K562 (cell line): ENCODE results near the gene COX4I2. TPM values are rescaled to one million over a fixed set of nuclear protein-coding genes. Genes with fewer than 3 reads are reported as not detected.

Source experiments
- C11orf30 ChIP-seq: fragments of 450-650 bp; IDR thresholded peaks from 2 replicates; pipeline ENCODE4 v1.6.1; 2016; ENCODE audit warnings: low read depth, mild to moderate bottlenecking
- FOS ChIP-seq: IDR thresholded peaks from 3 replicates; pipeline ENCODE4 v1.6.1; 2011; ENCODE audit not compliant: insufficient read length; ENCODE audit errors: extremely low read depth
- FOXA3 ChIP-seq, 2 experiments: fragments of 450-650 bp in 1 of 2; sonication (generic) in 1 of 2; formaldehyde crosslinking; IDR thresholded peaks in 1 of 2; conservative IDR thresholded peaks in 1 of 2; 2 replicates each; pipeline versions ENCODE4 v1.4.0 to v1.8.0; 2020 to 2022; ENCODE audit warnings: mild to moderate bottlenecking in 2 of 2, missing genetic modification reagents in 1 of 2
- IRF2 ChIP-seq: sonication (generic); formaldehyde crosslinking; IDR thresholded peaks from 2 replicates; pipeline ENCODE4 v1.8.1; 2022; ENCODE audit warnings: mild to moderate bottlenecking, missing genetic modification reagents
- LCOR ChIP-seq: sonication (generic); formaldehyde crosslinking; IDR thresholded peaks from 2 replicates; pipeline ENCODE4 v1.8.0; 2022; ENCODE audit warnings: mild to moderate bottlenecking, missing genetic modification reagents
- POLR2AphosphoS5 ChIP-seq: IDR thresholded peaks from 2 replicates; pipeline ENCODE4 v1.6.1; 2011; ENCODE audit warnings: mild to moderate bottlenecking, low read depth, low read length, moderate library complexity; ENCODE audit not compliant: control insufficient read depth, insufficient read depth
- SRF ChIP-seq, 2 experiments: fragments of 250-450, 450-650 bp in 1 of 2; sonication (Bioruptor Pico) in 1 of 2; sonication (generic) in 1 of 2; formaldehyde crosslinking; IDR thresholded peaks; 2 replicates each; pipeline versions ENCODE4 v1.5.0 to v1.5.1; 2020 to 2022; ENCODE audit warnings: mild to moderate bottlenecking in 1 of 2, missing genetic modification reagents in 1 of 2
- polyA plus RNA-seq, 8 experiments: library from polyadenylated mRNA; depleted of rRNA in 4 of 8; stranded (reverse) in 5 of 8; unstranded in 3 of 8; fragments of >200 nt; fragmentation: Nextera tagmentation in 2 of 8; fragmentation: Illumina TruSeq in 1 of 8; extraction: Ambion mirVana in 2 of 8; extraction: Trizol in 1 of 8; gene quantifications; 2 replicates each; pipeline versions ENCODE4 v1.2.1 to v1.2.3, GENCODE V29; 2011 to 2014; ENCODE audit warnings: inconsistent platforms in 1 of 8, missing spikeins in 1 of 8
- total RNA-seq, 7 experiments: library from RNA; depleted of rRNA in 6 of 7; stranded (reverse); fragments of >200 nt in 6 of 7; fragmentation: Illumina TruSeq in 2 of 7; extraction: Trizol in 2 of 7; gene quantifications; 2 replicates each; pipeline versions ENCODE4 v1.2.1 to v1.2.3, GENCODE V29; 2011 to 2021; ENCODE audit warnings: low replicate concordance in 1 of 7
- TF ChIP-seq, protein P1 (sequence below), 2 experiments: fragments of 450-650 bp in 1 of 2; IDR thresholded peaks; 2 replicates each; pipeline ENCODE4 v1.6.1; 2011 to 2017; ENCODE audit warnings: low read depth in 2 of 2, antibody characterized with exemption in 1 of 2, borderline replicate concordance in 1 of 2, low read length in 1 of 2, mild to moderate bottlenecking in 1 of 2, mixed read lengths in 1 of 2; ENCODE audit not compliant: control insufficient read depth in 1 of 2
- TF ChIP-seq, protein P2 (sequence below): fragments of 450-650 bp; formaldehyde crosslinking; IDR thresholded peaks from 2 replicates; pipeline ENCODE4 v1.4.0; 2022; ENCODE audit warnings: mild to moderate bottlenecking, moderate library complexity
- TF ChIP-seq, protein P3 (sequence below), 2 experiments: fragments of 450-650 bp; IDR thresholded peaks; 2 replicates each; pipeline ENCODE4 v1.6.1; 2016; ENCODE audit warnings: mild to moderate bottlenecking in 2 of 2, borderline replicate concordance in 1 of 2, low read depth in 1 of 2, moderate library complexity in 1 of 2

Gene COX4I2
- total and polyA plus RNA-seq, 9 of the 15 experiments (the other 6 are each of a cell fraction or from before 2014, with no cell fraction given), result not detected

DNA sequence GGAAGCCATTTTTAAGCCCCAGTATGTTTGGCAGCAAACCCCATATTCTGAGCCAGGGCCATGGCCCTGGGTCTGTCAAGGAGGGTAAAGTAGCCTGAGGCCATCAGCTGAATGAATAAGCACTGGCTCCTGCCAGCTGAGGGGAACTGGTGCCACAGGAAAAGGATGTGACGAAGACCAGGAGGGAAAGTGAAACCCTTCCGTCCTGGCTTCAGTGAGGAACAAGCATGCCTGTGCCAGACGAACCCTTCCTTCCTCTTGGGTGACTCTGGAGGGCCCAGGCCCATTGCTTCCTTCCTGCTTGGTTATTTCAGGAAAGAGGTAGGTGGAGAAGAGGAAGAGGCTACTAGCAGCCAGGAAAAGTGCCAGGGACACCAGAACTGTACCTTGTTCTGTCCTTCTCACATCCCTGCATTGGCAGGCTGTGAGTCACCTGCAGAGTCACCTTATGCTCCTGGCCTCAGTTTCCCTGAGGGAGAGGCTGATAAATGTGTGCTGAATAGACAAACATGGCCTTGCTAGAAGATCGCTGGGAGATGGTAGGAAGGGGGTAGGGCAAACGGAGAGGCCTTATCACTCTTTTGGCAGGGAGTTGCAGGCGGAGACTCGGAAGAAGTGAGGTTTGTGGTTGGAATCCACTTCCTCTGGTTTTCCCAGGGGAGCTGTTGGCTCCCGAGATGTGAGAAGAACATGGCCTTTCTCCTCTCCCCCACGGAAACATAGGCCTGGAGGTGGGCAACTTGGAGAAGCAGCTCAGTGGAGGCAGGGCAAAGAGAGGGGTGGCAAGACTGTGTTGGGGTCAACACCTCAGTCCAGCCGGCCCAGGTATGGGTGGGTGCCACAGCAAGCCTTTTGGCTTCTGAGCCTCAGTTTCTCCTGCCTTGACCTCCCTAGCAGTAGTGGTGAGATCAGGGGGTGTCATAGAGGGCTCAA, 37.4 kb downstream of the COX4I2 start (continued):
- TF ChIP-seq, protein P1, sequence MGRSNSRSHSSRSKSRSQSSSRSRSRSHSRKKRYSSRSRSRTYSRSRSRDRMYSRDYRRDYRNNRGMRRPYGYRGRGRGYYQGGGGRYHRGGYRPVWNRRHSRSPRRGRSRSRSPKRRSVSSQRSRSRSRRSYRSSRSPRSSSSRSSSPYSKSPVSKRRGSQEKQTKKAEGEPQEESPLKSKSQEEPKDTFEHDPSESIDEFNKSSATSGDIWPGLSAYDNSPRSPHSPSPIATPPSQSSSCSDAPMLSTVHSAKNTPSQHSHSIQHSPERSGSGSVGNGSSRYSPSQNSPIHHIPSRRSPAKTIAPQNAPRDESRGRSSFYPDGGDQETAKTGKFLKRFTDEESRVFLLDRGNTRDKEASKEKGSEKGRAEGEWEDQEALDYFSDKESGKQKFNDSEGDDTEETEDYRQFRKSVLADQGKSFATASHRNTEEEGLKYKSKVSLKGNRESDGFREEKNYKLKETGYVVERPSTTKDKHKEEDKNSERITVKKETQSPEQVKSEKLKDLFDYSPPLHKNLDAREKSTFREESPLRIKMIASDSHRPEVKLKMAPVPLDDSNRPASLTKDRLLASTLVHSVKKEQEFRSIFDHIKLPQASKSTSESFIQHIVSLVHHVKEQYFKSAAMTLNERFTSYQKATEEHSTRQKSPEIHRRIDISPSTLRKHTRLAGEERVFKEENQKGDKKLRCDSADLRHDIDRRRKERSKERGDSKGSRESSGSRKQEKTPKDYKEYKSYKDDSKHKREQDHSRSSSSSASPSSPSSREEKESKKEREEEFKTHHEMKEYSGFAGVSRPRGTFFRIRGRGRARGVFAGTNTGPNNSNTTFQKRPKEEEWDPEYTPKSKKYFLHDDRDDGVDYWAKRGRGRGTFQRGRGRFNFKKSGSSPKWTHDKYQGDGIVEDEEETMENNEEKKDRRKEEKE (IDR thresholded peaks at IDR 0.05; ENCODE audit: borderline replicate concordance in 1 of 2, control insufficient read depth in 1 of 2, low read depth in 2 of 2, low read length in 1 of 2), result no peak
- TF ChIP-seq, protein P2, sequence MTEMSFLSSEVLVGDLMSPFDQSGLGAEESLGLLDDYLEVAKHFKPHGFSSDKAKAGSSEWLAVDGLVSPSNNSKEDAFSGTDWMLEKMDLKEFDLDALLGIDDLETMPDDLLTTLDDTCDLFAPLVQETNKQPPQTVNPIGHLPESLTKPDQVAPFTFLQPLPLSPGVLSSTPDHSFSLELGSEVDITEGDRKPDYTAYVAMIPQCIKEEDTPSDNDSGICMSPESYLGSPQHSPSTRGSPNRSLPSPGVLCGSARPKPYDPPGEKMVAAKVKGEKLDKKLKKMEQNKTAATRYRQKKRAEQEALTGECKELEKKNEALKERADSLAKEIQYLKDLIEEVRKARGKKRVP (CRISPR knock-in tag), result peak; percentile 43; the same call in 1 of the 2 replicates
- peak; percentile 78 for TF ChIP-seq C11orf30
- TF ChIP-seq, protein P3, sequence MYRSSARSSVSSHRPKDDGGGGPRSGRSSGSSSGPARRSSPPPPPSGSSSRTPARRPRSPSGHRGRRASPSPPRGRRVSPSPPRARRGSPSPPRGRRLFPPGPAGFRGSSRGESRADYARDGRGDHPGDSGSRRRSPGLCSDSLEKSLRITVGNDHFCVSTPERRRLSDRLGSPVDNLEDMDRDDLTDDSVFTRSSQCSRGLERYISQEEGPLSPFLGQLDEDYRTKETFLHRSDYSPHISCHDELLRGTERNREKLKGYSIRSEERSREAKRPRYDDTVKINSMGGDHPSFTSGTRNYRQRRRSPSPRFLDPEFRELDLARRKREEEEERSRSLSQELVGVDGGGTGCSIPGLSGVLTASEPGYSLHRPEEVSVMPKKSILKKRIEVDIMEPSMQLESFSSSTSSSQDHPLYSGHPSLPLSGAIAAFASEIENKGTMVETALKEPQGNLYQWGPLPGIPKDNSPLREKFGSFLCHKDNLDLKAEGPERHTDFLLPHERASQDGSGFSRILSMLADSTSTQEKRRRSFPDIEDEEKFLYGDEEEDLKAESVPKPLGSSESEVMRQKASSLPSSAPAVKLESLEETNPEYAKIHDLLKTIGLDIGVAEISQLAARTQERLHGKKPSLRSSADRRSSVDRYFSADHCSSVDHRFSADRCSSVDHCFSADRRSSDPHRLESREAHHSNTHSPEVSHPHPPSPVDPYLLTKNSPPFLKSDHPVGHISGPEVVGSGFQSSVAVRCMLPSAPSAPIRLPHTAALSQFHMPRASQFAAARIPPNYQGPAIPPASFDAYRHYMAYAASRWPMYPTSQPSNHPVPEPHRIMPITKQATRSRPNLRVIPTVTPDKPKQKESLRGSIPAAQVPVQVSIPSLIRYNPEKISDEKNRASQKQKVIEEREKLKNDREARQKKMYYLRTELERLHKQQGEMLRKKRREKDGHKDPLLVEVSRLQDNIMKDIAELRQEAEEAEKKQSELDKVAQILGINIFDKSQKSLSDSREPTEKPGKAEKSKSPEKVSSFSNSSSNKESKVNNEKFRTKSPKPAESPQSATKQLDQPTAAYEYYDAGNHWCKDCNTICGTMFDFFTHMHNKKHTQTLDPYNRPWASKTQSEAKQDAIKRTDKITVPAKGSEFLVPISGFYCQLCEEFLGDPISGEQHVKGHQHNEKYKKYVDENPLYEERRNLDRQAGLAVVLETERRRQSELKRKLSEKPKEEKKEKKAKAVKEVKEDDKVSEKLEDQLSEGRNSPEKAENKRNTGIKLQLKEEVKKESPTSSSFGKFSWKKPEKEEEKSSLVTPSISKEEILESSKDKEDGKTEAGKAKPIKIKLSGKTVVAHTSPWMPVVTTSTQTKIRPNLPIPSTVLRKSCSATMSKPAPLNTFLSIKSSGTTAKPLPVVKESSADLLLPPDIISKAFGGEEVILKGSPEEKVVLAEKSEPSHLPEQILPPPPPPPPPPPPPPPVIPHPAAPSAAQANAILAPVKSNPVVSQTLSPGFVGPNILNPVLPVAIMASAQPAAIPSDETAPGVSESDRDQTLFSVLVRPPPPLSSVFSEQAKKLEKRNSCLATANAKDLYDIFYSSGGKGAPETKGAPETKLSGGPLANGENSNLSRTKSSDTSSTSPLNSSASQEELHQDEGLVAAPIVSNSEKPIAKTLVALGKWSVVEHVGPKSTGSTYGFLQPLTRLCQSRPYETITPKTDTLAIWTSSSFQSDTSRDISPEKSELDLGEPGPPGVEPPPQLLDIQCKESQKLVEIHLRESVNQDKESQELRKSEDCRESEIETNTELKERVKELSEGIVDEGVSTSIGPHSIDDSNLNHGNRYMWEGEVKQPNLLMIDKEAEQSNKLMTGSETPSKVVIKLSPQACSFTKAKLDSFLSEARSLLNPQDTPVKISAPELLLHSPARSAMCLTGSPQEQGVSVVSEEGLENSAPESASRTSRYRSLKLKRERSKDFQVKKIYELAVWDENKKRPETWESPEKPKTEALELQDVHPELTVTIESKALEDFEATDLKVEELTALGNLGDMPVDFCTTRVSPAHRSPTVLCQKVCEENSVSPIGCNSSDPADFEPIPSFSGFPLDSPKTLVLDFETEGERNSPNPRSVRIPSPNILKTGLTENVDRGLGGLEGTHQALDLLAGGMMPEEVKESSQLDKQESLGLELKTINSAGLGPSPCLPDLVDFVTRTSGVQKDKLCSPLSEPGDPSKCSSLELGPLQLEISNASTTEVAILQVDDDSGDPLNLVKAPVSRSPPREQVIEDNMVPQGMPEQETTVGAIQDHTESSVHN (IDR thresholded peaks at IDR 0.05; ENCODE audit: borderline replicate concordance in 1 of 2, low read depth in 1 of 2), result no peak
- TF ChIP-seq SRF (CRISPR knock-in tag; IDR thresholded peaks at IDR 0.05), result peak in 1 of 2 experiments; percentile 51; a peak in 1 of 4 replicates
- no peak for TF ChIP-seq LCOR (CRISPR knock-in tag)
- TF ChIP-seq FOS, result no peak
- no peak; a peak in 1 of 4 replicates for TF ChIP-seq FOXA3 (CRISPR knock-in tag; conservative IDR thresholded peaks at IDR 0.05 in 1 of 2, IDR thresholded peaks at IDR 0.05 in 1 of 2)
- no peak for TF ChIP-seq IRF2 (CRISPR knock-in tag)
- TF ChIP-seq POLR2AphosphoS5, result no peak; the same call in 1 of the 2 replicates
